MM.1S (cell line): ENCODE data around the gene DGKI.
A peak's percentile ranks its signal among the peaks of the same experiment; 100 is the strongest.

Source experiments
- DNase-seq: peaks from one replicate; pipeline ENCODE4 v3.0.0-alpha.2; 2015
- H2AFZ ChIP-seq: fragments of 300-600 bp; sonication (generic); 2 replicates; pipeline ENCODE4 v1.6.0; 2016; ENCODE audit warnings: antibody characterized with exemption, low read length
- H3F3A ChIP-seq: fragments of 300-600 bp; sonication (generic); 2 replicates; pipeline ENCODE4 v1.6.1; 2016; ENCODE audit warnings: mild to moderate bottlenecking, antibody characterized with exemption, low read length, moderate library complexity, mixed read lengths; ENCODE audit not compliant: insufficient read depth
- H3K27ac ChIP-seq: fragments of 300-600 bp; sonication (generic); 2 replicates; pipeline ENCODE4 v1.5.1; 2016; ENCODE audit warnings: mild to moderate bottlenecking, low read length
- H3K27me3 ChIP-seq: fragments of 300-600 bp; sonication (generic); replicated peaks from 2 replicates; pipeline ENCODE4 v1.6.0; 2016; ENCODE audit warnings: low read length; ENCODE audit not compliant: insufficient read depth
- H3K36me3 ChIP-seq: fragments of 300-600 bp; sonication (generic); replicated peaks from 2 replicates; pipeline ENCODE4 v1.6.1; 2016; ENCODE audit warnings: mild to moderate bottlenecking, low read length, mixed read lengths; ENCODE audit not compliant: insufficient read depth
- H3K4me1 ChIP-seq: fragments of 300-600 bp; sonication (generic); 2 replicates; pipeline ENCODE4 v1.6.1; 2016; ENCODE audit warnings: low read length, mixed read lengths
- H3K4me2 ChIP-seq: fragments of 300-600 bp; sonication (generic); 2 replicates; pipeline ENCODE4 v1.6.0; 2016; ENCODE audit warnings: low read depth, low read length
- H3K4me3 ChIP-seq: fragments of 300-600 bp; sonication (generic); 2 replicates; pipeline ENCODE4 v1.5.1; 2016; ENCODE audit warnings: low read length, mixed read lengths
- H3K79me2 ChIP-seq: fragments of 300-600 bp; sonication (generic); 2 replicates; pipeline ENCODE4 v1.6.1; 2016; ENCODE audit warnings: mixed run types, low read length, mixed read lengths
- H3K9ac ChIP-seq: fragments of 300-600 bp; sonication (generic); 2 replicates; pipeline ENCODE4 v1.6.1; 2016; ENCODE audit warnings: low read length, mixed read lengths
- H3K9me2 ChIP-seq: fragments of 300-600 bp; sonication (generic); replicated peaks from 2 replicates; pipeline ENCODE4 v1.6.1; 2016; ENCODE audit warnings: mild to moderate bottlenecking, low read length, mixed read lengths; ENCODE audit not compliant: insufficient read depth
- H3K9me3 ChIP-seq: fragments of 300-600 bp; sonication (generic); replicated peaks from 2 replicates; pipeline ENCODE4 v1.6.1; 2016; ENCODE audit warnings: mild to moderate bottlenecking, low read length, mixed read lengths; ENCODE audit not compliant: insufficient read depth
- H4K20me1 ChIP-seq: fragments of 300-600 bp; sonication (generic); 2 replicates; pipeline ENCODE4 v1.6.1; 2016; ENCODE audit warnings: mild to moderate bottlenecking, low read length, moderate library complexity, mixed read lengths; ENCODE audit not compliant: insufficient read depth
- EZH2 ChIP-seq: fragments of 300-600 bp; sonication (generic); optimal IDR thresholded peaks from 2 replicates; pipeline ENCODE3; 2017; ENCODE audit warnings: low read depth, mild to moderate bottlenecking, antibody characterized with exemption, low read length, mixed read lengths
- EZH2phosphoT487 ChIP-seq: fragments of 300-600 bp; sonication (generic); IDR thresholded peaks from 2 replicates; pipeline ENCODE4 v1.6.1; 2018; ENCODE audit warnings: antibody characterized with exemption, low read length
- TF ChIP-seq, protein P1 (sequence below): fragments of 300-600 bp; sonication (generic); IDR thresholded peaks from 2 replicates; pipeline ENCODE4 v1.5.1; 2016; ENCODE audit warnings: antibody characterized with exemption, low read length, mixed read lengths

Gene DGKI

DNA sequence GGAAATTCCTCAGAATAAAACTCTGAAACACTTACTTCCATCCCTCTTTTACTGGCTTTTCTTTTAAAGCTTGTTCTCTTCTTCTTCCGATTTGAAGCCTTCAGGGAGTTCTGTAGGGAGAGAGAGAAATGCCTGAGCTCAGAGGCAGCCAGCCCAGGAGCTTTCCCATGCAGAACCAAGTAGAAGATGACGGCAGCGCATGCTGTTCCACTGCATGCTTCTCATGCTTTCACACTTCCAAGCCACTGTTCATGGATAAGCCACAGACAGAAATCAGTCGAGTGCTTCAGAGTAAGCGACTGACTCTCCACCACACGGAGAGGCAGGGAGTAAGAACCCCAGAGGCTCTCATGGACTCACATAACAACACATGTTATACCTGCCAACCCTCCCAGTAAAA lies 237.3 kb downstream of the DGKI start:
- no peak overlapping the region for H3K4me3 ChIP-seq
- H3K9me3 ChIP-seq: no peaks in the 10 kb centered on the region
- no peak overlapping the region for H3K9ac ChIP-seq
- H3K27me3 ChIP-seq: no peaks in the 10 kb centered on the region
- no peak for DNase-seq
- H4K20me1 ChIP-seq: no peaks in the 10 kb centered on the region
- no peak overlapping the region for H3K27ac ChIP-seq
- no peaks in the 10 kb centered on the region for H3F3A ChIP-seq
- TF ChIP-seq EZH2: no peak
- TF ChIP-seq, protein P1, sequence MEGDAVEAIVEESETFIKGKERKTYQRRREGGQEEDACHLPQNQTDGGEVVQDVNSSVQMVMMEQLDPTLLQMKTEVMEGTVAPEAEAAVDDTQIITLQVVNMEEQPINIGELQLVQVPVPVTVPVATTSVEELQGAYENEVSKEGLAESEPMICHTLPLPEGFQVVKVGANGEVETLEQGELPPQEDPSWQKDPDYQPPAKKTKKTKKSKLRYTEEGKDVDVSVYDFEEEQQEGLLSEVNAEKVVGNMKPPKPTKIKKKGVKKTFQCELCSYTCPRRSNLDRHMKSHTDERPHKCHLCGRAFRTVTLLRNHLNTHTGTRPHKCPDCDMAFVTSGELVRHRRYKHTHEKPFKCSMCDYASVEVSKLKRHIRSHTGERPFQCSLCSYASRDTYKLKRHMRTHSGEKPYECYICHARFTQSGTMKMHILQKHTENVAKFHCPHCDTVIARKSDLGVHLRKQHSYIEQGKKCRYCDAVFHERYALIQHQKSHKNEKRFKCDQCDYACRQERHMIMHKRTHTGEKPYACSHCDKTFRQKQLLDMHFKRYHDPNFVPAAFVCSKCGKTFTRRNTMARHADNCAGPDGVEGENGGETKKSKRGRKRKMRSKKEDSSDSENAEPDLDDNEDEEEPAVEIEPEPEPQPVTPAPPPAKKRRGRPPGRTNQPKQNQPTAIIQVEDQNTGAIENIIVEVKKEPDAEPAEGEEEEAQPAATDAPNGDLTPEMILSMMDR: no peak
- no peak for TF ChIP-seq EZH2phosphoT487
- H3K36me3 ChIP-seq: no peaks in the 10 kb centered on the region
- no peaks in the 10 kb centered on the region for H3K79me2 ChIP-seq
- no peaks in the 10 kb centered on the region for H3K4me1 ChIP-seq
- no peaks in the 10 kb centered on the region for H3K9me2 ChIP-seq
- no peak overlapping the region for H2AFZ ChIP-seq
- no peak overlapping the region for H3K4me2 ChIP-seq

DNA sequence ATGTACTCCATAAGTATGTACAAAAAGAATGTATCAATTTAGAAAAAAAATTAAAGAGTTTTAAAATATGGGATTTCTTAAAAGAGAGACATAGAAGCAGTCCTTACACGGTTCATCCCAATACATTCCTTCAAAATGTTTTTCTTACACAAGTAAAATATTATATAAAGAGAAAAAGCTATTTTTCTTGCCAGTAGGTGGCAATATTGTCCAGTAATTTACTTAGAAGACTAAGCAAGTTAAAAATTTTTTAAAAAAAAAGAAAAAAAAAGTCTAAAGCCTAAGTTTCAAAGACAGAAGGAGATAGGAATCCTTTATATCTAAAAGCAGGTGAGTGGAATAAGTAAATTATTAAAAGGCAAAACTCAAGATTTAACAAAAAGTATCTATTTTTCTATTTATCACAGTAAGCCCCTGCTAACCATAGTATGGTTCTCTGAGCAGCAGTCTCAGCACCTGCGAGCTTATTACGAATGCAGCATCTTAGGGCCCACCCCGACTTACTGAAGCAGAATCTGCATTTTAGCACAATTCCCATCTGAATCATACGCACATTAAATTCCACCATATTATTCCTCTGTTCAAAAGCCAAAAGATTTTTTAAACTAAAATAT lies 240.6 kb downstream of the DGKI start:
- no peaks in the 10 kb centered on the region for H3K9me3 ChIP-seq
- TF ChIP-seq EZH2 (no peak), EZH2phosphoT487 (no peak)
- TF ChIP-seq, protein P1: peak; percentile 47
- H3K9ac ChIP-seq: no peak overlapping the region
- no peaks in the 10 kb centered on the region for H3K79me2 ChIP-seq
- H3K9me2 ChIP-seq: no peaks in the 10 kb centered on the region
- no peak overlapping the region for H3K4me3 ChIP-seq
- H3K4me1 ChIP-seq: no peaks in the 10 kb centered on the region
- H3K27me3 ChIP-seq: no peaks in the 10 kb centered on the region
- H2AFZ ChIP-seq: no peak overlapping the region
- no peak overlapping the region for H3K4me2 ChIP-seq
- no peaks in the 10 kb centered on the region for H3F3A ChIP-seq
- H4K20me1 ChIP-seq: no peaks in the 10 kb centered on the region
- H3K36me3 ChIP-seq: no peaks in the 10 kb centered on the region
- peak; percentile 80 for DNase-seq
- H3K27ac ChIP-seq: no peak overlapping the region

DNA sequence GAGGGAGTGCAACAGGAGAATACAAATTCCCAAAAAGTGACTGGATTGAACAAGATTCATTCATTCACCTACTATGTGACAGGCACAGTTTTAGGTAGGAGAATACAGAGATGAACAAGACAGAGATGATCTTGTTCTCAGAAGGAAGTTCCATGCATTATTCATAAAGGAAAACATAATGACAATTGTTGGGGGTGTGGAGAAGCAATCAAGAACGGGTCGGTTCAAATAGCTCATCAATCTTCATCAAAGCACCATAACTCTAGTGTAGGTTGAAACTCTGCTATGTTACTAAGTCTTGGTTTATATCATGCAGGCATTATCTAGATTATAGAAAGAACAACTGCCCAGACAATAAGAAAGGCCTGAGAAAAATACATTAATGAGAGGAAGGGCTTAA lies 243.7 kb downstream of the DGKI start:
- DNase-seq: no peak
- no peak overlapping the region for H3K4me3 ChIP-seq
- no peaks in the 10 kb centered on the region for H3F3A ChIP-seq
- H3K4me1 ChIP-seq: no peaks in the 10 kb centered on the region
- no peak overlapping the region for H3K9ac ChIP-seq
- TF ChIP-seq, protein P1: no peak
- TF ChIP-seq EZH2: no peak
- TF ChIP-seq EZH2phosphoT487: no peak
- H3K27me3 ChIP-seq: no peaks in the 10 kb centered on the region
- H3K9me2 ChIP-seq: no peaks in the 10 kb centered on the region
- no peak overlapping the region for H3K4me2 ChIP-seq
- no peaks in the 10 kb centered on the region for H3K36me3 ChIP-seq
- H2AFZ ChIP-seq: no peak overlapping the region
- no peaks in the 10 kb centered on the region for H3K9me3 ChIP-seq
- H3K79me2 ChIP-seq: no peaks in the 10 kb centered on the region
- H3K27ac ChIP-seq: no peak overlapping the region
- no peaks in the 10 kb centered on the region for H4K20me1 ChIP-seq
